ENCODE measurements around the gene KLHL30. TPM values are rescaled to one million over a fixed set of nuclear protein-coding genes. Genes with fewer than 3 reads are reported as not detected.

Gene KLHL30
- total RNA-seq, 4 donors from 2014 or later = 0.14 to 5.6 TPM; not detected in 2

GRCh38 chr2:238129166-238130010 is 9.1 kb upstream of the KLHL30 start:
- Histone ChIP-seq H3K4me1 (peaks cover 0 to 7% (median 0%) of the 10 kb centered on the region in 4 donors), H3K27me3 (no peaks in the 10 kb centered on the region), H3K4me3 (no peak overlapping the region), H3K36me3 (no peaks in the 10 kb centered on the region), H3K27ac (no peak overlapping the region), H3K9me3 (no peaks in the 10 kb centered on the region)
- intact Hi-C loops (cut with DNase I; ENCODE audit: low total_unique reads) (no loop called here), in situ Hi-C loops (cut with MboI; ENCODE audit: low pct_ligation_motif_present in 1 of 4, low pct_unique_long_range_greater_than_20kb in 1 of 4, low sequenced_read_pairs in 3 of 4) (no loop called here)
- no peak for DNase-seq
- 76 to 82% methylated on average over 6 to 22 of the region's 22 CpGs for WGBS, 2 donors (ENCODE audit: low coverage in 1 of 2)
- TF ChIP-seq EP300 (IDR thresholded peaks at IDR 0.05; ENCODE audit: low read depth) (no peak), CTCF (IDR thresholded peaks at IDR 0.05) (no peak), POLR2AphosphoS5 (IDR thresholded peaks at IDR 0.05) (no peak), POLR2A (IDR thresholded peaks at IDR 0.05) (no peak)

- Histone ChIP-seq H3K36me3 (no peaks in the 10 kb centered on the region), H3K9me3 (no peaks in the 10 kb centered on the region), H3K27ac (no peak overlapping the region), H3K4me1 (peaks cover 0 to 7% (median 0%) of the 10 kb centered on the region in 4 donors), H3K27me3 (no peaks in the 10 kb centered on the region), H3K4me3 (no peak overlapping the region)
- in situ Hi-C loops (cut with MboI; ENCODE audit: low pct_ligation_motif_present in 1 of 4, low pct_unique_long_range_greater_than_20kb in 1 of 4, low sequenced_read_pairs in 3 of 4) (no loop called here), intact Hi-C loops (cut with DNase I; ENCODE audit: low total_unique reads) (no loop called here)
- TF ChIP-seq EP300 (IDR thresholded peaks at IDR 0.05; ENCODE audit: low read depth) = no peak
- TF ChIP-seq CTCF (IDR thresholded peaks at IDR 0.05) = no peak
- TF ChIP-seq POLR2A (IDR thresholded peaks at IDR 0.05) = no peak
- TF ChIP-seq POLR2AphosphoS5 (IDR thresholded peaks at IDR 0.05) = no peak
- 87% methylated on average over 12 of the region's 28 CpGs; no CpG with 5 or more reads in 1 of the 2 donors for WGBS, 2 donors (ENCODE audit: low coverage in 1 of 2)
- no peak for DNase-seq
Measured at GRCh38 chr2:238130111-238130695, 8.3 kb upstream of the KLHL30 start.

GRCh38 chr2:238130696-238131628 is 7.5 kb upstream of the KLHL30 start:
- no peak for DNase-seq
- Histone ChIP-seq H3K9me3 (no peaks in the 10 kb centered on the region), H3K4me3 (no peak overlapping the region), H3K36me3 (no peaks in the 10 kb centered on the region), H3K27ac (no peak overlapping the region), H3K4me1 (peaks cover 0 to 7% (median 0%) of the 10 kb centered on the region in 4 donors), H3K27me3 (no peaks in the 10 kb centered on the region)
- TF ChIP-seq CTCF (IDR thresholded peaks at IDR 0.05) (no peak), POLR2A (IDR thresholded peaks at IDR 0.05) (no peak), POLR2AphosphoS5 (IDR thresholded peaks at IDR 0.05) (no peak), EP300 (IDR thresholded peaks at IDR 0.05; ENCODE audit: low read depth) (no peak)
- in situ Hi-C loops (cut with MboI; ENCODE audit: low pct_ligation_motif_present in 1 of 4, low pct_unique_long_range_greater_than_20kb in 1 of 4, low sequenced_read_pairs in 3 of 4) = no loop called here
- intact Hi-C loops (cut with DNase I; ENCODE audit: low total_unique reads) = no loop called here
- 91% methylated on average over 25 of the region's 68 CpGs; no CpG with 5 or more reads in 1 of the 2 donors for WGBS, 2 donors (ENCODE audit: low coverage in 1 of 2)

All from transverse colon (tissue), 4 donors.